Measurements from ENCODE around the gene KIFC3. TPM values are rescaled to one million over a fixed set of nuclear protein-coding genes. Genes with fewer than 3 reads are reported as not detected.

The KIFC3 gene
- total RNA-seq, 2 donors from 2014 or later: 40.6 to 59.5 TPM

- no peaks in the 10 kb centered on the region for H3K9me3 ChIP-seq
- no peak for TF ChIP-seq CTCF (IDR thresholded peaks at IDR 0.05)
- no peak overlapping the region for H3K27ac ChIP-seq
- peaks cover 0 to 17% of the 10 kb centered on the region in 2 donors for H3K4me1 ChIP-seq
- H3K27me3 ChIP-seq: no peaks in the 10 kb centered on the region
- no peak for DNase-seq (ENCODE audit: low spot score)
- no peak overlapping the region for H3K4me3 ChIP-seq
- H3K36me3 ChIP-seq: peaks cover 55% of the 10 kb centered on the region
Observed at GRCh38 chr16:57761301-57761700, 41.0 kb downstream of the KIFC3 start.

- no peak for DNase-seq (ENCODE audit: low spot score)
- H3K27ac ChIP-seq: no peak overlapping the region
- H3K9me3 ChIP-seq: no peaks in the 10 kb centered on the region
- peaks cover 51% of the 10 kb centered on the region for H3K36me3 ChIP-seq
- TF ChIP-seq CTCF (IDR thresholded peaks at IDR 0.05): no peak
- H3K4me3 ChIP-seq: no peak overlapping the region
- H3K4me1 ChIP-seq: peaks cover 0 to 17% of the 10 kb centered on the region in 2 donors
- H3K27me3 ChIP-seq: no peaks in the 10 kb centered on the region
Observed at GRCh38 chr16:57760357-57761160, 41.7 kb downstream of the KIFC3 start.

- Histone ChIP-seq H3K27me3 (no peaks in the 10 kb centered on the region), H3K36me3 (peaks cover 50% of the 10 kb centered on the region), H3K9me3 (no peaks in the 10 kb centered on the region), H3K27ac (no peak overlapping the region), H3K4me1 (peaks cover 0 to 17% of the 10 kb centered on the region in 2 donors), H3K4me3 (no peak overlapping the region)
- no peak for TF ChIP-seq CTCF (IDR thresholded peaks at IDR 0.05)
- no peak for DNase-seq (ENCODE audit: low spot score)
Observed at GRCh38 chr16:57759541-57760356, 42.5 kb downstream of the KIFC3 start.

- peaks cover 50% of the 10 kb centered on the region for H3K36me3 ChIP-seq
Observed at GRCh38 chr16:57759131-57759530, 43.2 kb downstream of the KIFC3 start.

More at GRCh38 chr16:57759131-57759530, 43.2 kb downstream of the KIFC3 start:
- Histone ChIP-seq H3K4me1 (peaks cover 0 to 17% of the 10 kb centered on the region in 2 donors), H3K27ac (peak overlapping the region in 1 of 2 donors; percentile 22), H3K9me3 (no peaks in the 10 kb centered on the region), H3K4me3 (no peak overlapping the region), H3K27me3 (no peaks in the 10 kb centered on the region)
- no peak for DNase-seq (ENCODE audit: low spot score)
- TF ChIP-seq CTCF (IDR thresholded peaks at IDR 0.05): no peak
